Memory B cell (primary cell): ENCODE measurements around the gene FZD7.
A peak's percentile ranks its signal among the peaks of the same experiment; 100 is the strongest.

Source experiments
- ATAC-seq: fragments of 150-1000 bp; cut with Tn5 transposase; 2 replicates; pipeline ENCODE4 v1.10.0; 2021; ENCODE audit warnings: low read depth, mild to moderate bottlenecking, moderate library complexity
- DNase-seq, 2 donors: peaks; one replicate each; pipeline ENCODE4 v3.0.0; 2022; ENCODE audit warnings: low spot score in 2 of 2
- H3K27ac Mint-ChIP-seq: one replicate; pipeline ENCODE4 v1.8.0; 2022; ENCODE audit warnings: mild to moderate bottlenecking, moderate library complexity, mixed read lengths
- H3K27me3 Mint-ChIP-seq: one replicate; pipeline ENCODE4 v1.8.0; 2022; ENCODE audit warnings: mixed read lengths
- H3K36me3 Mint-ChIP-seq: one replicate; pipeline ENCODE4 v1.8.0; 2022; ENCODE audit warnings: mild to moderate bottlenecking, mixed read lengths
- H3K4me1 Mint-ChIP-seq: one replicate; pipeline ENCODE4 v1.8.0; 2022; ENCODE audit warnings: mixed read lengths
- H3K4me3 Mint-ChIP-seq: one replicate; pipeline ENCODE4 v1.8.0; 2022; ENCODE audit warnings: mild to moderate bottlenecking, moderate library complexity, mixed read lengths
- H3K9me3 Mint-ChIP-seq: one replicate; pipeline ENCODE4 v1.8.0; 2022; ENCODE audit warnings: mixed read lengths

FZD7 gene

DNA sequence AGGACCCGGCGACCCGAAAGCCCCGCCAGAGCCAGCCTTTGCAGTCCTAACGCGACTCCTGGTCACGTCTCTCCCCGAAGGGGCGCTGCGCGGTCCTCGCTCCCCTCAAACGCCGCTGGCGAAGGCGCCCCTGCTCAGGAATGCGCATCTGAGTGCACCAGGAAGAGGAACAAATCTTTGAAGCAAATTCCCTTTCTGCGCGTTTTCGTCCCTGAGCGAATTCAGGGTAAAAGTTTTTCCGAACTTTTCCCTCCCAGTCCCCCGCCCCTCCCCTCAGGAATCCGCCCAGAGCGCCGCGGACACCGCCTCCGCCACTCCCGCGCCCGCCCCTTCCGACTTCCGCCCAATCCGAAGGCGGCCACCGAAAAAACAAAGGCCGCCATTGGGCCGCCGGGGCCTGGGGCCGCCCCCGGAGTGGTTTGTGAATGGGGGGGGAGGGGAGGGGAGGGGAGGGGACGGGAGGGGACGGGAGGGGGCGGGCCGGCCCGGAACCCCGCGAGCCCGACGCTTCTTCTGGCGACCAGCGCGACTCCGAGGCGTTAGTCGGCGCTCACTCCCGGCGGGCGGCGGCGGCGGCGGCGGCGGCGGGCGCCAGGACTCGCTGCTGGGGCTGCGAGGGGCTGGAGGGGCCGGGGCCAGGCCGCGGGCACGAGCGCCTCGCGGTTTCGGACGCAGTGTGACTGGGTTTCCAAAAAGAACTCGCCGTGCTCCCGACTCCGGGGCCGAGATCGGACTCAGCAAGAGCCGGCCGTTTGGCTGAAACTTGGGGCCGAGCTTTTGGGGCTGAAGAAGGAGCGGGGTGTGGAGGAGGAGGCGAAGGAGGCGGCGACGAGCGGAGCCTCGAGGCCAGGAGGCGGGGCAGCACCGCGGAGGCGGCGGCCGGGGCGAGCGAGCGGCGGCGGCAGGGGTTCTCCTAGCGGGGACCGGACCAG lies at the start of gene FZD7:
FZD7 (plus strand) TSS at position 539 of the 932 bp plus-strand sequence. CDS start 793 bp downstream, outside the sequence.
- ATAC-seq (peak; percentile 81), DNase-seq (peak; percentile 74 to 79)
- H3K4me3 Mint-ChIP-seq: peak within 1 kb of the TSS; percentile 93
- H3K27ac Mint-ChIP-seq: no peak within 1 kb of the TSS
- H3K27me3 Mint-ChIP-seq: peaks cover 2% of the 10 kb centered on the region
- peaks cover 7% of the 10 kb centered on the region for H3K4me1 Mint-ChIP-seq
- no peaks in the 10 kb centered on the region for H3K9me3 Mint-ChIP-seq
- H3K36me3 Mint-ChIP-seq: no peaks in the 10 kb centered on the region

DNA sequence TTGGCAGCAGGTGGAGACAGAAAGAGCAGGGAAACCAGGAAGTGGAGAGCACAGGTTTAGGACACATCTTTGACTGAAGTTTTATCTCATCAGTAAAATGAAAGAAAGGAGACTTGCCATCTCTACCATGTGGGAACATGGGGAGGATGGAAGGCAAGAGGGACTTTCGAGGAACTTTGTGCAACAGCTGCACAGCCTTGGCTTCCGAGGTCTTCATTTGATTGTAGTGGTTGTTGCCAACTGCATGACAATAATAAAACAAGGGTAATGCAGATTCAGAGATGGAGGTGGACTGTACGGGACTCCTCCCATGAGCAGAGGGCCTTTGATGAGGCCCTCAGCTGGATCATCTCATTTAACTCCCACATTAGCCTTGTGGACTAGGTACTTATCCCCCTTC lies 49.3 kb upstream of the FZD7 start:
- Mint-ChIP-seq H3K4me3 (no peak overlapping the region), H3K27ac (no peak overlapping the region), H3K27me3 (peaks cover 2% of the 10 kb centered on the region), H3K36me3 (no peaks in the 10 kb centered on the region), H3K9me3 (no peaks in the 10 kb centered on the region), H3K4me1 (peaks cover 4% of the 10 kb centered on the region)
- DNase-seq (no peak), ATAC-seq (no peak)

DNA sequence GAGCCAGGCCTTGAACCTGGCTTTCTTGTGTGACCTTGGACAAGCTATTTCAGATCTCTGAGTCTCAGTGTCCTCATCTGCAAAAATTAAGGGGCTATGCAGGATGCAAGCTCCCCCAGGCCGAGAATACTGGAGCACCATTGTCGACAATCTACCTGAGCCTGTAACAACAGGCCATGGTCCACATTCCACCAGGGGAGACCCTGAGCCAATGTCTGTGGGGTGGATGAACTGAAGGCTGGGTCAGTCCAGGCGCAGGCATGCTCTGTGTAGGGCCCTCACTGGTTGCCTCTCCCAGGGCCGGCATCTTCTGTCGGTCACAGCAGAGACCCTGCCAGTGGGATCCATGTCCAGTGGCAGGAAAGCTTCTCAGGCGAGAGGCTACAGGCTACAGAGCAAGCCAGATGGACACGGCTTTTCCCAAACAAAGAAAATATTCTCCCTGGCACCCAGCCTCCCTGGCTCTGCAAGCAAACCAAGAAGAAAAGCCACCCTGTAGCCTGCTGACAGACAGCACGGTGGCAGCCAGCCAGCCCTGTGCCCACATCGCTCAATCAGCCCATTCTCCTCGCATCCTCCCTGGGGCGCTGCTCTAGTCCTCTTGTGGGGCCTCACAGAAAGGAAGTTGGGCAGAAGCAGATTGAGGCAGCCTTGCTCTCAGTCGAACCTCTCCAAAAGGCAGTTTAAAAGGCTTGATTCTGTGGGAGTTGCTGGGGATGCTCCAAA lies 48.7 kb upstream of the FZD7 start:
- peaks cover 2% of the 10 kb centered on the region for H3K27me3 Mint-ChIP-seq
- H3K4me1 Mint-ChIP-seq: peaks cover 4% of the 10 kb centered on the region
- no peak overlapping the region for H3K27ac Mint-ChIP-seq
- ATAC-seq (no peak), DNase-seq (no peak)
- H3K9me3 Mint-ChIP-seq: no peaks in the 10 kb centered on the region
- H3K4me3 Mint-ChIP-seq: no peak overlapping the region
- H3K36me3 Mint-ChIP-seq: no peaks in the 10 kb centered on the region

DNA sequence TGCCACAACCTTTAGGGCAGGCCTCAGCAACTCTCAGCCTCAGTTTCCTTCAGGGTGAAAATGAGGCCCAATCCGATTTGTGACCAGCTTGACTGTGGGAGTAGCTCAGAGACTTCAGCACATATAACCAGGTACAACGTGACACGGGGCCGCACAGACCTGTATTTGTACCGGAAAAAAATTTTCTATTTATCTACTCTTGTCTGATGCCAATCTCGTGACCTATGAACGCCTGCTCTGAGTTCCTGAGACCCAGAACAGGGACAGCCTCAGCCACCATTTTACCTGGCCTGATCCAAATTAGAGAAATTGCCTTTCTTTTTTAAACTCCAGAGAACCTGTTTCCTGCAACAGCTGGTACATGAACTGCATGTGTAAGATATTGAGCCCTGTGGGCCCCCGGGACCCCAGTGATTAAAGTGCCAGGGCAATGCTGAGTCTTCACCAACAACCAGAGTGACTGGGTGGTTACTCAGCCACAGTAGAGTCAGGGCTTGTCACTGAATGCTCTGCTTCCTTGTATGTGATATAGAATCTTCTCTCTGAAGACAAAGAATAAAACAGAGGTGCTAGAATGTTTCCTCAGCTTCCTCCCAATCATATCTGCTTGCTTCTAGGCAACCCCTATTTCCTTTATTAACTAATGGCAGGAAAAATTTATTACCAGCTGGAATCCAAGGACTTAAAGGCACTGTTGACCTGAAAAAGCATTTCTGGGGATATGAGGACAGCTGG lies 47.8 kb upstream of the FZD7 start:
- Mint-ChIP-seq H3K27me3 (peaks cover 2% of the 10 kb centered on the region), H3K36me3 (no peaks in the 10 kb centered on the region), H3K4me1 (no peaks in the 10 kb centered on the region), H3K27ac (no peak overlapping the region), H3K4me3 (no peak overlapping the region), H3K9me3 (no peaks in the 10 kb centered on the region)
- ATAC-seq (no peak), DNase-seq (no peak)

DNA sequence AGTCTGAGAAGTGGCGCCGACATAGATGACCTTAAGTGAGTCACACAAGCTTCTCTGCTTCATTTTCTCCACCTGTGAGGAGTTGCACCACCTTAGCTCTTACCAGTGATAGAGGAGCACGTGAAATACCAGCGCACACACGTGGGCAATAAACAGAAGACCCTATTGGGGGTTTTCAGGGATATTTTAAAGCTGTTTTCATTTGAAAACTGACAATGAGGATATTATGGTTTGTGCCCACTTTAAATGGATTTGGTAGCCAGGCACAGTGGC lies 47.3 kb upstream of the FZD7 start:
- H3K27ac Mint-ChIP-seq: no peak overlapping the region
- H3K27me3 Mint-ChIP-seq: peaks cover 2% of the 10 kb centered on the region
- DNase-seq: no peak
- H3K4me3 Mint-ChIP-seq: no peak overlapping the region
- H3K36me3 Mint-ChIP-seq: no peaks in the 10 kb centered on the region
- H3K4me1 Mint-ChIP-seq: no peaks in the 10 kb centered on the region
- no peak for ATAC-seq
- no peaks in the 10 kb centered on the region for H3K9me3 Mint-ChIP-seq

DNA sequence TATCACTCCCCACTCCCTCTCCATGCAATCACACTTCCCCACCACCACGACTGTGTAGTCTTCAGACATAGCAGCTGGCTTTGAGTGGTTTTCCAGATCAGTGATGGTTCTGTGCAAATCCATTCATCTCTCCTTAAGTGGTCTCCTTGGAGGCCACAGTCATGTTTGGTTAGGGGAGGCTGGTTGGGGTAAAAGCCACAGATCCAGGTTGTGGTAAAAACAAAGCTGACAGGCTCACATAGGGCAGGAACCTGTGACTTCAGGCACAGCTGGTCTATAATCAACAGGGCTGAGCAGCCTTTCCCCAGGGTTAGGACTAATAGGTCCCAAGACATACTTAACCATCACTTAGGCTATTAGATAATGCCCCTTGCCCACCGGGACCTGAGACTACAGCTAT lies 46.2 kb upstream of the FZD7 start:
- Mint-ChIP-seq H3K4me1 (no peaks in the 10 kb centered on the region), H3K9me3 (no peaks in the 10 kb centered on the region), H3K4me3 (no peak overlapping the region), H3K36me3 (no peaks in the 10 kb centered on the region), H3K27me3 (peaks cover 2% of the 10 kb centered on the region), H3K27ac (no peak overlapping the region)
- no peak for ATAC-seq
- DNase-seq: no peak

DNA sequence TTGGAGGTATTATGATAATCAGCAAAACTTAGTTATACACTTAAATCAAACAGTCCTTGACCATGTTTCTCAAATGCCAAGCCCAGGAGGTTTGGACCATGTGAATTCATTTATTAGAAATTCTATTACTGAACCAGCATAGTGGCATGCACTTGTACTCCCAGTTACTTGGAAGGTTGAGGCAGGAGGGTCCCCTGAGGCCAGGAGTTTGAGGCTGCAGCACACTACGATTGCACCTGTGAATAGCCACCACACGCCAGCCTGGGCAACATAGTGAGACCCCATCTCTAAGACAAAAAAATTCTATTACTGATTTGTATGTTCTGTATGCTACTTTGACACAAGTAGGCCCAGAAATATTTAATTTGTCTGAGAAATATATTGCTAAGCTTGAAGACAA lies 43.6 kb upstream of the FZD7 start:
- no peak for DNase-seq
- peaks cover 5% of the 10 kb centered on the region for H3K4me1 Mint-ChIP-seq
- no peaks in the 10 kb centered on the region for H3K36me3 Mint-ChIP-seq

DNA sequence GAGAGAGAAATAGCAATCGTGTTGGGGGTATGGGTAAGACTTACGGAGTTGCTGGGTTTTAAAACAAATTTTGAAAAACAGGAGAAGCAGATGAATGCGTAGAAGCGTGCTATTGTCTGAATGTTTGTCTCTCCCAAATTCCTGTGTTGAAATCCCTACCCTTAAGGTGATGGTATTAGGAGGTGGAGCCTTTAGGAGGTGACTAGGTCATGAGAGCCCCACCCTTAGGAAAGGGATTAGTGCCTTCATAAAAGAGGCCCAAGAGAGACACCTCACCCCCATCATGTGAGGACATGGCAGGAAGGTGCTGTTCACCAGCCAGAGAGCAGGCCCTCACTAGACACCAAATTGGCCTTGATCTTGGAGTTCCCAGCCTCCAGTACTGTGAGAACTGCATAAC lies 40.7 kb upstream of the FZD7 start:
- Mint-ChIP-seq H3K9me3 (no peaks in the 10 kb centered on the region), H3K27ac (no peak overlapping the region), H3K27me3 (peaks cover 5% of the 10 kb centered on the region), H3K4me1 (peaks cover 5% of the 10 kb centered on the region), H3K4me3 (no peak overlapping the region), H3K36me3 (no peaks in the 10 kb centered on the region)
- DNase-seq (no peak), ATAC-seq (no peak)

More for the DNA sequence above, 43.6 kb upstream of the FZD7 start:
- Mint-ChIP-seq H3K27me3 (peaks cover 4% of the 10 kb centered on the region), H3K4me3 (no peak overlapping the region), H3K27ac (no peak overlapping the region), H3K9me3 (no peaks in the 10 kb centered on the region)
- ATAC-seq: no peak

DNA sequence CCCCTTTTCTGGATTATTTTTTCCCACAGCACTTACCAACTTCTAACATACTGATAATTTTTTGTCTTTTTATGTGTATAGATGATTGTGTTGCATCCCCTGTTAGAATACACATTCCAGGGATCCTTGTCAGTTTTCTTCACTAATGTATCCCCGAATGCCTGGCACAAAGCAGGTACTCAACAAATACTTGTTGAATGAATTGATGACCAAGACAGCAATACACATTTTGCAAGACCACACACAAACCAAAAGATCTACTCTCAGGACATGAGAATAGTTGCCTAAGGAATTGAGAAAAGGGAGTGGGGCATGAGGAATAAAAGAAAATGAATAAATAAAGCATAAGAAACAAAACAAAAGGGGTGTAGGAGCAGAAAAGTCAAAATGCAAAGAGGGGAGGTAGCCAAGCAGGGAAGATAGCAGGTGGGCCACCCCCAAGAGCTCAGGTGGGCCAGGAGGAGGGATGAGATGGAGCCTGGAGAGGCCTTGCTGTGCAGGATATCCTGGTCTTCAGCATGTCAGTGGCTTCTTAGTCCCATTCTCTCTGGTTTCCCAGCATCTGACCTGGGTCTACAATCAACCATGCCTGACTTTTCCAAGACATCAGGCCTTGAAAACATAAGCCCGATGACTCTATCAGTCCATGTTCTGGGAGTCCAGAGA lies 38.5 kb upstream of the FZD7 start:
- Mint-ChIP-seq H3K27me3 (peaks cover 3% of the 10 kb centered on the region), H3K4me3 (no peak overlapping the region), H3K9me3 (no peaks in the 10 kb centered on the region), H3K36me3 (no peaks in the 10 kb centered on the region), H3K4me1 (peaks cover 5% of the 10 kb centered on the region), H3K27ac (no peak overlapping the region)
- ATAC-seq (no peak), DNase-seq (no peak)

DNA sequence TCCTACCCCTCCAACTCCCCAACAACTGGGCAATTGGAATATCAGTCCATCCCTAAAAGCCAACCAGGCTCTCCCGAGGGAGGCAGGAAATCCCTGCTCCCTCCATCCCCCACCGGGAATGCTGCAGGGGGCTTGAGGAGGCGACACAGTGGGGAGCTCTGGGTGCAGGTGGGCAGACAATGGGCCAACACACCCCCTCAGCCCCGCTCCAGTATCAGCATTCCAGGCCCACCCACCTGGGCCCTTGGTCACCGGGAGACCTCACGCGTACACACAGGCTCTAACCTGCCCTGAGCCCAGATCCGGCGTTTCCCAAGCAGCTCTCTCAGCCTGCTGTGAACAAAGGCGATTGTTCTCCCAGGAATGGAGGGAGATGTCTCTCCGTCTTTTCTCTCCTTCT lies 37.6 kb upstream of the FZD7 start:
- H3K9me3 Mint-ChIP-seq: no peaks in the 10 kb centered on the region
- DNase-seq (no peak), ATAC-seq (no peak)
- no peaks in the 10 kb centered on the region for H3K36me3 Mint-ChIP-seq
- H3K27me3 Mint-ChIP-seq: peaks cover 3% of the 10 kb centered on the region
- H3K4me3 Mint-ChIP-seq: no peak overlapping the region
- H3K27ac Mint-ChIP-seq: no peak overlapping the region
- peaks cover 5% of the 10 kb centered on the region for H3K4me1 Mint-ChIP-seq

DNA sequence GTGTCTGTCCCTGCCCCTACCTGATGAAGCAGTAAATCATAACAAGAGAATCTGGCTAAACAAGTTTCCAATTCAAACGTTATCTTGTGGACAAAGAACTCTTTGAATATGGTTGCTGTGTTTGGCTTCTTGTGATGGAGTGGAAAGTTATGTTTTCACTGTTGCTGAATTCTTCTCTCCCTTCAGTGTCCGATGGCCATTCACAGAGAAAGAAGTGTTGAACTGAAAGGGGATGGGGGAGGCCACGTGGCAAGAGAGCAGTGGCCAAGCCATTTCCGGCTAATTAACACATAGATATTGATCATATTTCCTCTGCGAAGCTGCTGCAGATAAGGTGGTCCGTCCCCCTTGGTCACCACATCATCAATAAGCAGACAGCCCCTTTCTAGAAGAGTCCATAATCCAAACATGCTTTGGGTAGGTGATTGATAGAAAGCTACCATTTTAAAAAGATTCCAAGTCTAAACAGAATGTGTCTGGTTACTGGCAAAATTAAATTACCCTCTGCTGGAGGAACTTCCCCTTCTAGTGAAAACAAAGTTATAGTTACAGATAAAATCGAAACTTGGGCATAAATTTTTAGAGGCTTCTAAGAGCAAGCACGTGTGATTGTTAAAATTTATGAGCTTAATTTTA lies 36.9 kb upstream of the FZD7 start:
- peaks cover 3% of the 10 kb centered on the region for H3K27me3 Mint-ChIP-seq
- H3K36me3 Mint-ChIP-seq: no peaks in the 10 kb centered on the region
- no peak overlapping the region for H3K27ac Mint-ChIP-seq
- no peaks in the 10 kb centered on the region for H3K9me3 Mint-ChIP-seq
- H3K4me3 Mint-ChIP-seq: no peak overlapping the region
- ATAC-seq: no peak
- peaks cover 5% of the 10 kb centered on the region for H3K4me1 Mint-ChIP-seq
- DNase-seq: no peak

DNA sequence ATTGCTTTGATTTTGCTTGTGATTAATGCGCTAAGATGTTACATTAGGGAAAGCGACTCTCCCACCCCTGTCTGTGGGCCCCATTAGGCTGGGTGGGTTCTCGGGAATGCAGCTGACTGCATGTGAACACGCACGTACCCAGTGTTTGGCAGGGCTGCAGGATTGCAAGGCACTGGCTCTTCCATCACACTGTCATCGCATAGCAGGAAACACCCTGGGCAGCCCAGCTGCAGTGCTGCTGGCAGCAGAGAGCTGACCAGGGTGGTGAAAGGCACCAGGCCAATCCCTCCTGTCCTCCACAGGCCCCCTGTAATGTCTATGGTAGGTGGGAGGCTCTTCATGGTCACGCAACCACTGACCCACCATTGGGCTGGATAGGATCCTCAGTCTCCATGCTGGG lies 34.4 kb upstream of the FZD7 start:
- Mint-ChIP-seq H3K4me3 (no peak overlapping the region), H3K27ac (no peak overlapping the region), H3K4me1 (no peaks in the 10 kb centered on the region), H3K9me3 (no peaks in the 10 kb centered on the region), H3K36me3 (no peaks in the 10 kb centered on the region), H3K27me3 (peaks cover 2% of the 10 kb centered on the region)
- DNase-seq (no peak), ATAC-seq (no peak)

DNA sequence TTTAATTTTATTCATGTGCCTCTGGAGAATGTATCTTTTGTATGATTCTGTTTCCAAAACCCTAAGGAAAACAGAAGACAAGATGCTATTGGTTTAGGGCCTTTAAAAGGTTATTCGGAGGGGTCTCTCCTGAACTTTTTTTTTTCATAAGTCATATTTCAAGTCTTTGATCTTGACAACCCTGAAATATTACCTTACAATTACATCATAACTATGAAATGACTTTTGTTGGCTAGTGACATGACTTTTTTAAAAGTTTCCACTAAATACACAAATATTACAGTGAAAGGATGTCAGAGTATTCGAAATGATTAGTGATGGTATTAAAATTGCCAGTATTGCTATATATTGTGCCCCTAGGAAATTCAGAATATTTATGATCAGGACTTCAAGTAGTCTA lies 31.8 kb upstream of the FZD7 start:
- H3K27ac Mint-ChIP-seq: no peak overlapping the region
- H3K9me3 Mint-ChIP-seq: no peaks in the 10 kb centered on the region
- H3K36me3 Mint-ChIP-seq: no peaks in the 10 kb centered on the region
- peaks cover 10% of the 10 kb centered on the region for H3K4me1 Mint-ChIP-seq
- no peak for ATAC-seq
- H3K27me3 Mint-ChIP-seq: no peaks in the 10 kb centered on the region
- DNase-seq: no peak
- no peak overlapping the region for H3K4me3 Mint-ChIP-seq
